GM18858 (cell line): ENCODE results near the gene NACC2.

Experiments used
- ATAC-seq: cut with Tn5 transposase; IDR thresholded peaks from one replicate; pipeline ENCODE4 v1.9.1; 2021; ENCODE audit not compliant: unreplicated experiment

Gene NACC2

DNA sequence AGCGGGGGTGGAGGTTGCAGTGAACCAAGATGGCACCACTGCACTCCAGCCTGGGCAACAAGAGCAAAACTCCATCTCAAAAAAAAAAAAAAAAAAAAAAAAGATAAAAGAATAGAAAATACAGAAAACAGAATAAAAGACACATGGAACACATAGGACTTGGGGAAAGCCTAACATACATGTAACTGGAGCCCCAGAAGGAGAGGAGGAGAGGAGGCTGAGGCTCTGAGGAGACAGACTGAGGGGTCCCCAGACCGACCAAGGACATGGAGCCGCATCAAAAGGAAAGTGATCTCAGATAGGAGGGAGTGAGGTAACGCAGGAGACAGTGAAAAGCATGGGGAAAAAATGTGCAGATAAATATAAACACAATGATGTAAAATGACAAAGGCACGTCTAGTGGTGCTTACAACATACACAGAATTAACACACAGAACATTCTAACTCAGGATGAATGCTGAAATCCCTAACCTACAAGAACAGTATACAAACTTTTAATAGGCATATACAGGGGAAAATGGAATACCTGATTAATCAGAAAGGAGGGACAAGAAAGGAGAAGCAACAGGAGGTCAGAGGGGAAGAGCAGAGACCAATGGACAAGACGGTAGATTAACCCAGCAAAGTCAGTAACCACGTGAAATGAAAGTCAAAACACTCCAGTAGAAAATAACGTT lies 68.7 kb downstream of the NACC2 start:
- ATAC-seq, result no peak

DNA sequence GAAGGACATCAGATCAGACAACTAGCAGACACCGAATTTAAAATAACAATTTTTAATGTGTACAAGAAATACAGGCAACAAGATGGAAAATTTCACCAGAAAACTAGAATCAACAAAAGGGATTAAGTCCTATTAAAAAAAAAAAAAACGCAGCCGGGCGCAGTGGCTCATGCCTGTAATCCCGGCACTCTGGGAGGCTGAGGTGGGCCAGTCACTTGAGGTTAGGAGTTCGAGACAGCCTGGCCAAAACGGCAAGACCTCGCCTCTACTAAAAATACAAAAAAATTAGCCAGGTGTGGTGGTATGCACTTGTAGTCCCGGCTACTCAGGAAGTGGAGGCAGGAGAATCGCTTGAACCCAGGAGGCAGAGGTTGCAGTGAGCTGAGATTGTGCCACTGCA lies 69.6 kb downstream of the NACC2 start:
- ATAC-seq, result no peak

GRCh38 chr9:136024696-136025316 lies 70.3 kb downstream of the NACC2 start:
- no peak for ATAC-seq

GRCh38 chr9:136024286-136024685 lies 70.8 kb downstream of the NACC2 start:
- ATAC-seq, result no peak

GRCh38 chr9:136023410-136024225 lies 71.5 kb downstream of the NACC2 start:
- ATAC-seq, result no peak

DNA sequence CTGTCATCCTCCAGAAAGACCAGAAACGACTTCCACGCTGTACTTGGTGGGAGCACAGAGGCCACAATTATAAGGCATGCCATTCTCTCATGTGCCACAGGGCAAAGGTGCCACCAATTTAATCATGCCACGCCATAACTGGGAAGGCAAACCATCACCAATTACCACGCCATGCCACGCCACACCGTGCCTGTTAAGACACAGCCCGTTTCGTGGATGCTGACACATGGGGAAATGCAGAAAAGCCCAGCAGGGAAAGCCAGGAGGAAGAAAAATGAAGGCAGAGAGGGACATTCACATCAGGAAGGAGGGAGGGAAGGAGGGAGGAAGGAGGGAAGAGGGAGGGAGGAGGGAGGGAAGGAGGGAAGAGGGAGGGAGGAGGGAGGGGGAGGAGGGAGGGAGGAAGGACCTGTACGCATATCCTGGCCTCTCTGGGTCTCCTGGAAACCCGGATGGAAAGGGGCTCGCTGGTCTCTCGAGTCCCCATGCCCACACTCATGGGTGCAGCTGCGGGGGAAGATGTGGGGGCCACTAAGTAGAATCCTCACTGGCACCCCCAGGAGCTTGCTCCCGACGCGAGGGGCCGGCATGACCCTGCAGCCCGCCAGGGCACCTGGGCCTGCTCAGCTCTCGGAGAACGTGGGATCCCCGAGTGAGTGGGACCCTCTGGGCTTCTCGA lies 72.2 kb downstream of the NACC2 start:
- no peak for ATAC-seq

- ATAC-seq, result no peak
Observed at GRCh38 chr9:136021872-136022681, 73.0 kb downstream of the NACC2 start.

DNA sequence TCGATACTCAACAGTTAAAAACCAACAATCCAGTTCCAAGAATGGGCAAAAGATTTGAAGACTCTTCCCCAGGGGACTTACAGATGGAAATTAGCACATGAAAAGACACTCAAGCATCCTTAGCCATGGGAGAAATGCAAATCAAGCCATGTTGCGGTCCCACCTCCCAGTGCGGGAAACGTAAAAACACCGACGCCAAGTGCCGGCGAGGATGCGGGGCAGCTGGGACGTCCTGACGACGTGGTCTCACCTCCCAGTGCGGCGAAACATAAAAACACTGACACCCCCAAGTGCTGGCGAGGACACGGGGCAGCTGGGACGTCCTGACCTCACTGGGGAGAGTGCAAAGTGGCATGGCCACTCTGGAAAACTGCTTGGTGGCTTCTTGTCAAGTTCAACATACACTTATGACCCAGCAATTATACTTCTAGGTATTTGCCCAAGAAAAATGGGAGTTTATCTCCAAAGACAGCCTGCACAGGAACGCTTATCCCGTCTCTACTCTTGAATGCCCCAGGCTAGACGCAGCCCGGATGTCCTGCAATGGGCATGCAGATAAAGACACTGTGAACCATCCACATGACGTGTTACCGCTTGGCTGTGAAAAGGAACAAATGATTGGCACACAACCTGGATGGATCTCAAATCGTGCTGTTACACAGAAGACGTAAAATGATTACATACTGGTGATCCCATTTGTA lies 73.8 kb downstream of the NACC2 start:
- no peak for ATAC-seq

DNA sequence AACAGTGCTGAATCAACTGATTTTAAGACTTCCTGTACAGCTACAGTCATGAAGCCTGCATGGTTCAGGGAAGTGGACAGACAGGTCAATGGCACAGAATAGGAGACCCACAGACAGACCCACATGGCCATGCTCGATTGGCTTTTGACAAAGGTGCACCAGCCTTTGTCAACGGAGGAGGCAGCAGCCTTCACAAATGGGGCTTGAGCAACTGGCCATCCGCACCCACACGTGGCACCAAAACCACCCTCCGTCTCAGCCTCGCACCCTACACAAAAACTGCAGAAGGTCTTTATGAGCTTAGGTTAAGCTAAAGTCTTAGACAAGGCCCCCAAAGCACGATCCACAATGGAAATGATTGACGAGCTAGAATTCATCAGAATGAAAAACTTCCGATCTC lies 74.4 kb downstream of the NACC2 start:
- no peak for ATAC-seq

DNA sequence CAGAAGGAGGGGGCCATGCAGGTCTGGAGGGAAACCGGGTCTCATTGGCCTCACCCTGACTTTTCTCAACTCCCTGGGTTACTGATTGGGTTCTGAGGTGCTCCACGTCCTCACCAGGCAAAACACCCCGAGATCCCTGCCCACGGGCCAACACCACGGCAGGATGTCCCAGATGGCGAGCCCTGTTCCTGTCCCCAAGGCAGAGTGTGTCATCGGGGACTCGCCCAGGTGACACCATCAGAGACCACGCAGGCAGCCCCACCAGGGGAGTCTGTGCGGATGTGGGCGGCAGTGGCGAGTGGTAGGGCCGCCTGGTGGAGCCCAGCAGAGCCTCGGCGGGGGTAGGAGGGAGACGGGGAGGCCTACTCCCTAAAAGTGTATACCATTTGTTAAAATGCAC lies 74.9 kb downstream of the NACC2 start:
- no peak for ATAC-seq

GRCh38 chr9:136019681-136020060 lies 75.4 kb downstream of the NACC2 start:
- ATAC-seq, result no peak

- ATAC-seq, result no peak
Observed at GRCh38 chr9:136019041-136019680, 75.9 kb downstream of the NACC2 start.

- no peak for ATAC-seq
Observed at GRCh38 chr9:136018257-136019031, 76.6 kb downstream of the NACC2 start.

DNA sequence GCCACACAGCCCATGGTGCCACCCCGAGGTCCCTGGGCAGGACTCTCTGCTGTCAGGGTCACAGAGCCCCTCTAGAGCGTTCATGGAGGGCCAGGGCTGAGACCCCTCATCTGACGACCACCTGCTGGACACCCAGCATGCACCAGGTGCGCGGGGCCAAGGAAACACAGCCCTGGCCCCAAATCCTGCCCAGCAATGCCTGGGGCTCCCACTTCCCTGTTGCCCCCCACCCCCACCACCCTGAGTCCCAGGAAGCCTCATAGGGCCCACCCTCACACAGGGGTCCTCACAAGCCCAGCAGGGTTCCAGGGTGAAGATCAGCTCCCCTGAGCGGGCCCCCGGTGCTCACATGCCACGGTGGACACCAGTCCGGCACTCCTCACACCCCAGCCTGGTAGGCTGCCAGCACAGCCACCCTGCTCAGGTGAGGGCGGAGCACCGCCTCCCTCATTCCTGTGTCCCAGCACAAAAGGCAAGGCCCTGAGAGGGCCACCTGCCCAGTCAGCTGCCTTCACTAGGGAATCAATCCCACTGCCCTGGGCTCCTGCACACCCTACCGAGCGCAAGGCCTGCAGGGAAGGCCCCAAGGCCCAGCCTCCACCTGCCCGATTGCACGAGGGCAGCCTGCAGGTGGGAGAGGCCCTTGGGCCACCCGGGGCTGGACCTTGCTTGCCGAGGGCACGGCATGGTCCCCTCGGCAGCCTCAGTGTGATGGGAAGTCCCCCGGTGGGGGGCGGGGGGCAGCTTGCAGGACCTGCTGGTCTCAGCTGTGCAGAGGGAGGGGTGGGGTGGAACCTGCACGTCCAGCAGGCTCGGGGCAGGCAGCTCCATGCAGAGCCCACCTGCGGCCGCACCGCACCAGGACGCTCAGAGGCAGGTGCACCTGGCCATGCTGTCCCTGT lies 77.5 kb downstream of the NACC2 start:
- ATAC-seq, result no peak

DNA sequence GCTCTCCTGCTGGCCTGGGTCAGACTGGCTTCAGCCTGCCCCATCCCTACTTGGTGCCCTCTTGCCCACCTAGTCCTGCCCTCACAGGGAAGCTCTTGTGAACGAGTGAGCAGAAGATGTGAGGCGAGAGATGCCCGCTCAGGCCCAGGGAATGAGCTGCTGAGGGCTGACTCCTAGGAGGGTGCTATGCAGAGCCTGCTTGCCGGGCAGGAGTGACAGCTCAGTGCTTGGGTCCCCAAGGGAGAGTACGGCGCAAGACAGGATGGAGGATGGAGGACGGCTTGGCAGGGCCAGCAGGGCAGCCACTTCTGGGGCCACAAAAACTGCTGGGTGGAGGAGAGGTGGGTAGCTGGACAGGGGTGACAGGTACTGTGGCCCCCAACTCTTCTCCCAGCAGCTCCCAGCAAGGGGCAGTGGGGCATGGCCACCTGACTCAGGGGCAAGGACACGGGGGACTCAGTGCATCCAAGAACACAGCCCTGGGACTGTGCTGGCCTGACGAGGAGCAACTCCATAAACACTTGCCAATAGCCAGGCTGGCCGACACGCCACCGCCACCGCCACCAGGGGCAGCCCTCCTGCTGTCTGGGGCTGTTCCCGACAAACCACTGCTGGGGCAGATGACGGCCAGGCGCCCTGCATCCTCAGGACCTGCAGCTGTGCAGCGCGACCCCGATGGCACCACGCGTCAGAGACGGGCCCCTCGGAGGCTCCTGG lies 78.4 kb downstream of the NACC2 start:
- ATAC-seq, result no peak

DNA sequence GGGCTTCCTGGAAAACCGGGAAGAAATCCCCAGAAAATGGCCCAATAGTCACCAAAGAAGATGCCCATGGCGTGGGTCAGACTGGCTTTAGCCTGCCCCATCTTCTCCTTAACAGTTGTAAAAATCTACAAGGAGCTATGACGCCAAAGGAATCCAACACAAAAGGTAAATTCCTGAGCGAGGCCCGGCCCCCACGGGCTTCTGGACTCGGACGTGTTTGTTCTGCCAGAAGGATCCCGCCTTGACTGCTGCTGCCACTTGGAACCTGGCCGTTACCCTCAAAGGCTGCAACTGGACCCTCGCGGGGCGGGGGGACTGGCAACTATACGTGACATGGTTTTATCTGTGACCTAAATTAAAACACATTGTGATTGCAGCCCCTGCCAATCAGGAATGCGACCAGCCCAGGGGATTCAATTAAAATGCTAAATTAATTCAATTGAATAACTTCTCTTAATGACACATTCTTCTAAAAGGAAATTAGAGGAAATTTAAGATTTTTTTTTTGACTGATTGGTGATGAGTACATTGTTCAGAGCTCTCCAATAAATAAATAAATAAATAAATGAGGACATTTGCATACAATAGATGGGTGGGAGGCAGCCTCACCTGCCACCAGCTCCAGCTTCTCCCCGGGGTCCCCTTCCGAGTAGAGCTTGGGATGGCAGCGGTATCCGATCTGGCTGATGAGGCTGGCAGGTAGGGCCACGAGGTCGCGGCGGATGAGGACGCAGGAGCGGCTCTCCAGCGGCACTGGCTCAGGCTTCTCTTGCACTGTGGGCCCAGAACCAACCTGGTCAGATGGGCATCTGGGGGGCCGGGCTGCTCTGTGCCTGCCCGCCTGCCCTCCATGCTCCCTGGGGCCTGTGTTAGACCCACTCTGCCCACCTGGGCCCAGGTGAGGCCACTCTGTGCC lies 79.2 kb downstream of the NACC2 start:
- no peak for ATAC-seq
